HepG2 (cell line): ENCODE data around the gene KLF13.

Experiments used
- CHD2 ChIP-seq: IDR thresholded peaks from 2 replicates; pipeline ENCODE4 v1.6.1; 2011; ENCODE audit warnings: low read depth, low read length, improper control_type of control experiment
- GABPA ChIP-seq, 2 experiments: IDR thresholded peaks; 2 replicates each; pipeline ENCODE4 v1.6.1; 2011 to 2016; ENCODE audit warnings: low read depth in 2 of 2, low read length in 1 of 2, missing biosample characterization in 1 of 2, missing genetic modification characterization in 1 of 2
- JUNB ChIP-seq: sonication (generic); formaldehyde crosslinking; IDR thresholded peaks from 2 replicates; pipeline ENCODE4 v1.8.0; 2022; ENCODE audit warnings: missing genetic modification reagents, mild to moderate bottlenecking, borderline replicate concordance
- POLR2A ChIP-seq, 2 experiments: IDR thresholded peaks; 2 replicates each; pipeline ENCODE4 v1.6.1; 2011; ENCODE audit warnings: low read depth in 2 of 2, low read length in 2 of 2, mild to moderate bottlenecking in 1 of 2, moderate library complexity in 1 of 2; ENCODE audit not compliant: insufficient read depth in 1 of 2
- PPARG ChIP-seq: conservative IDR thresholded peaks from 2 replicates; pipeline ENCODE4 v1.6.1; 2016; ENCODE audit warnings: missing biosample characterization, missing genetic modification reagents
- RAD21 ChIP-seq: fragments of 450-650 bp; formaldehyde crosslinking; IDR thresholded peaks from 2 replicates; pipeline ENCODE4 v1.5.0; 2020; ENCODE audit warnings: mild to moderate bottlenecking
- RBM22 ChIP-seq: fragments of 200-400 bp; formaldehyde crosslinking; optimal IDR thresholded peaks from 2 replicates; pipeline ENCODE3; 2017; ENCODE audit warnings: mild to moderate bottlenecking, low read length, moderate library complexity
- SIN3A ChIP-seq: IDR thresholded peaks from 2 replicates; pipeline ENCODE4 v1.6.1; 2011; ENCODE audit warnings: low read depth, mild to moderate bottlenecking, control low read depth, low read length, borderline replicate concordance
- ZNF24 ChIP-seq: fragments of 450-650 bp; IDR thresholded peaks from 2 replicates; pipeline ENCODE4 v1.6.1; 2017; ENCODE audit warnings: antibody characterized with exemption, mild to moderate bottlenecking
- ZNF737 ChIP-seq: sonication (generic); formaldehyde crosslinking; IDR thresholded peaks from 2 replicates; pipeline ENCODE4 v1.5.0; 2020; ENCODE audit warnings: missing genetic modification reagents, mild to moderate bottlenecking, borderline replicate concordance
- ZSCAN29 ChIP-seq: sonication (generic); formaldehyde crosslinking; conservative IDR thresholded peaks from 2 replicates; pipeline ENCODE4 v1.4.0; 2020; ENCODE audit warnings: mild to moderate bottlenecking, missing genetic modification reagents
- TF ChIP-seq, protein P1 (sequence below): sonication (generic); formaldehyde crosslinking; IDR thresholded peaks from 2 replicates; pipeline ENCODE4 v1.4.0; 2020; ENCODE audit warnings: missing genetic modification reagents
- TF ChIP-seq, protein P2 (sequence below): sonication (generic); formaldehyde crosslinking; IDR thresholded peaks from 2 replicates; pipeline ENCODE4 v1.4.0; 2020; ENCODE audit warnings: mild to moderate bottlenecking, missing genetic modification reagents

DNA sequence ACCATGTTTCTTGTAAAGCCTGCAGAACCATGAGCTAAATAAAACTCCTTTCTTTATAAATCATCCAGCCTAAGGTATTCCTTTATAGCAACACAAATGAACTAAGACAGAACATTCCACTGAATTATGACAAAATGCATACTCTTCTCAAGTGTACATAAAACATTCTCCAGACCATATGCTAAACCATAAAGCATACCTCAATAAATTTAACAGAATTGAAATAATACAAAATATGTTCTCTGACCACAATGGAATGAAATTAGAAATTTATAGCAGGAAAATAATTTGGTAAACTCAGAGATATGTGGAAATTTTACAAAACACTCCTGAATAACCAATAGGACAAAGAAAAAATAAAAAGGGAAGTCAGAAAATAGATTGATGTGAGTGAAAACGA is 88.6 kb downstream of the KLF13 start:
- TF ChIP-seq POLR2A (IDR thresholded peaks at IDR 0.05; ENCODE audit: insufficient read depth in 1 of 2, low read depth in 2 of 2, low read length in 2 of 2) (no peak), CHD2 (no peak), ZNF24 (no peak), SIN3A (no peak), RBM22 (no peak), ZSCAN29 (CRISPR knock-in tag) (no peak), RAD21 (CRISPR knock-in tag) (no peak), PPARG (CRISPR knock-in tag) (no peak), JUNB (no peak), GABPA (IDR thresholded peaks at IDR 0.05; ENCODE audit: low read depth, low read length) (no peak), GABPA (CRISPR knock-in tag; IDR thresholded peaks at IDR 0.05; ENCODE audit: low read depth) (no peak), ZNF737 (CRISPR knock-in tag) (no peak)
- TF ChIP-seq, protein P1, sequence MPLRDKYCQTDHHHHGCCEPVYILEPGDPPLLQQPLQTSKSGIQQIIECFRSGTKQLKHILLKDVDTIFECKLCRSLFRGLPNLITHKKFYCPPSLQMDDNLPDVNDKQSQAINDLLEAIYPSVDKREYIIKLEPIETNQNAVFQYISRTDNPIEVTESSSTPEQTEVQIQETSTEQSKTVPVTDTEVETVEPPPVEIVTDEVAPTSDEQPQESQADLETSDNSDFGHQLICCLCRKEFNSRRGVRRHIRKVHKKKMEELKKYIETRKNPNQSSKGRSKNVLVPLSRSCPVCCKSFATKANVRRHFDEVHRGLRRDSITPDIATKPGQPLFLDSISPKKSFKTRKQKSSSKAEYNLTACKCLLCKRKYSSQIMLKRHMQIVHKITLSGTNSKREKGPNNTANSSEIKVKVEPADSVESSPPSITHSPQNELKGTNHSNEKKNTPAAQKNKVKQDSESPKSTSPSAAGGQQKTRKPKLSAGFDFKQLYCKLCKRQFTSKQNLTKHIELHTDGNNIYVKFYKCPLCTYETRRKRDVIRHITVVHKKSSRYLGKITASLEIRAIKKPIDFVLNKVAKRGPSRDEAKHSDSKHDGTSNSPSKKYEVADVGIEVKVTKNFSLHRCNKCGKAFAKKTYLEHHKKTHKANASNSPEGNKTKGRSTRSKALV = no peak
- TF ChIP-seq, protein P2, sequence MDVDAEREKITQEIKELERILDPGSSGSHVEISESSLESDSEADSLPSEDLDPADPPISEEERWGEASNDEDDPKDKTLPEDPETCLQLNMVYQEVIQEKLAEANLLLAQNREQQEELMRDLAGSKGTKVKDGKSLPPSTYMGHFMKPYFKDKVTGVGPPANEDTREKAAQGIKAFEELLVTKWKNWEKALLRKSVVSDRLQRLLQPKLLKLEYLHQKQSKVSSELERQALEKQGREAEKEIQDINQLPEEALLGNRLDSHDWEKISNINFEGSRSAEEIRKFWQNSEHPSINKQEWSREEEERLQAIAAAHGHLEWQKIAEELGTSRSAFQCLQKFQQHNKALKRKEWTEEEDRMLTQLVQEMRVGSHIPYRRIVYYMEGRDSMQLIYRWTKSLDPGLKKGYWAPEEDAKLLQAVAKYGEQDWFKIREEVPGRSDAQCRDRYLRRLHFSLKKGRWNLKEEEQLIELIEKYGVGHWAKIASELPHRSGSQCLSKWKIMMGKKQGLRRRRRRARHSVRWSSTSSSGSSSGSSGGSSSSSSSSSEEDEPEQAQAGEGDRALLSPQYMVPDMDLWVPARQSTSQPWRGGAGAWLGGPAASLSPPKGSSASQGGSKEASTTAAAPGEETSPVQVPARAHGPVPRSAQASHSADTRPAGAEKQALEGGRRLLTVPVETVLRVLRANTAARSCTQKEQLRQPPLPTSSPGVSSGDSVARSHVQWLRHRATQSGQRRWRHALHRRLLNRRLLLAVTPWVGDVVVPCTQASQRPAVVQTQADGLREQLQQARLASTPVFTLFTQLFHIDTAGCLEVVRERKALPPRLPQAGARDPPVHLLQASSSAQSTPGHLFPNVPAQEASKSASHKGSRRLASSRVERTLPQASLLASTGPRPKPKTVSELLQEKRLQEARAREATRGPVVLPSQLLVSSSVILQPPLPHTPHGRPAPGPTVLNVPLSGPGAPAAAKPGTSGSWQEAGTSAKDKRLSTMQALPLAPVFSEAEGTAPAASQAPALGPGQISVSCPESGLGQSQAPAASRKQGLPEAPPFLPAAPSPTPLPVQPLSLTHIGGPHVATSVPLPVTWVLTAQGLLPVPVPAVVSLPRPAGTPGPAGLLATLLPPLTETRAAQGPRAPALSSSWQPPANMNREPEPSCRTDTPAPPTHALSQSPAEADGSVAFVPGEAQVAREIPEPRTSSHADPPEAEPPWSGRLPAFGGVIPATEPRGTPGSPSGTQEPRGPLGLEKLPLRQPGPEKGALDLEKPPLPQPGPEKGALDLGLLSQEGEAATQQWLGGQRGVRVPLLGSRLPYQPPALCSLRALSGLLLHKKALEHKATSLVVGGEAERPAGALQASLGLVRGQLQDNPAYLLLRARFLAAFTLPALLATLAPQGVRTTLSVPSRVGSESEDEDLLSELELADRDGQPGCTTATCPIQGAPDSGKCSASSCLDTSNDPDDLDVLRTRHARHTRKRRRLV (CRISPR knock-in tag) = no peak
